A549 (cell line): ENCODE data around the gene SLC18A3. TPM values are rescaled to one million over a fixed set of nuclear protein-coding genes. Genes with fewer than 3 reads are reported as not detected.

Source experiments
- ATAC-seq, 2 experiments: fragments of 200-7000 bp in 1 of 2; fragments of >200 bp in 1 of 2; cut with Nextera tagmentation in 1 of 2; cut with Tn5 transposase in 1 of 2; 3 replicates each; pipeline versions ENCODE4 v1.8.0 to v1.9.1; 2018 to 2020; ENCODE audit warnings: mild to moderate bottlenecking in 1 of 2, moderate library complexity in 1 of 2
- CTCF ChIA-PET: fragments of 300-600 bp; sonication (Branson Sonifier 250); formaldehyde crosslinking; extraction: SDS; loops from one replicate; lab custom pipeline; 2021; ENCODE audit warnings: antibody characterized with exemption, inconsistent platforms; lab: Yijun Ruan, JAX
- POLR2A ChIA-PET: fragments of 350-600 bp; formaldehyde crosslinking; extraction: SDS; loops from one replicate; lab custom pipeline; 2021; ENCODE audit warnings: antibody characterized with exemption, inconsistent platforms; lab: Yijun Ruan, JAX
- DNase-seq, 2 experiments: peaks; one replicate each; pipeline versions ENCODE4 v3.0.0 to v3.0.0-alpha.2; 2011 to 2016; ENCODE audit warnings: low read depth in 1 of 2, low spot score in 1 of 2
- FAIRE-seq: peaks from 2 replicates; lab custom pipeline; 2011; peaks lifted over from hg19 to GRCh38; lab: Jason Lieb, UNC
- H3K27ac ChIP-seq, 2 experiments: fragments of >200 bp; sonication (Bioruptor Twin); formaldehyde crosslinking; 3 replicates each; pipeline ENCODE4 v1.5.1; 2016 to 2017
- H3K4me1 ChIP-seq: fragments of >200 bp; sonication (Bioruptor Twin); formaldehyde crosslinking; 3 replicates; pipeline ENCODE4 v1.6.1; 2016
- H3K4me2 ChIP-seq: fragments of >200 bp; sonication (Bioruptor Twin); formaldehyde crosslinking; 3 replicates; pipeline ENCODE4 v1.6.1; 2016
- H3K4me3 ChIP-seq: fragments of >200 bp; sonication (Bioruptor Twin); formaldehyde crosslinking; 3 replicates; pipeline ENCODE4 v1.5.1; 2016
- H3K9me3 ChIP-seq: fragments of >200 bp; sonication (Bioruptor Twin); formaldehyde crosslinking; 3 replicates; pipeline ENCODE4 v1.6.1; 2016
- ATOH8 ChIP-seq: fragments of 250-450 bp; sonication (Bioruptor Pico); IDR thresholded peaks from 2 replicates; pipeline ENCODE4 v1.5.0; 2020; ENCODE audit warnings: low read depth, mild to moderate bottlenecking, moderate library complexity
- CBX2 ChIP-seq: fragments of 200-600 bp; sonication (generic); IDR thresholded peaks from 2 replicates; pipeline ENCODE4 v1.6.1; 2016; ENCODE audit warnings: low read depth, mild to moderate bottlenecking, borderline replicate concordance
- CEBPB ChIP-seq, 2 experiments: fragments of >200 bp in 1 of 2; sonication (Bioruptor Twin) in 1 of 2; formaldehyde crosslinking in 1 of 2; IDR thresholded peaks; 2 replicates each; pipeline ENCODE4 v1.6.1; 2012 to 2016
- CHD2 ChIP-seq: fragments of 150-350 bp; IDR thresholded peaks from 2 replicates; pipeline ENCODE4 v1.6.1; 2014; ENCODE audit warnings: low read length; ENCODE audit not compliant: partially characterized antibody
- EHF ChIP-seq: fragments of 250-450 bp; sonication (Bioruptor Pico); IDR thresholded peaks from 2 replicates; pipeline ENCODE4 v1.5.0; 2020; ENCODE audit warnings: mild to moderate bottlenecking
- EHMT2 ChIP-seq: fragments of 200-600 bp; sonication (generic); IDR thresholded peaks from 2 replicates; pipeline ENCODE4 v1.6.1; 2016; ENCODE audit warnings: antibody characterized with exemption, low read depth, mild to moderate bottlenecking, moderate library complexity
- ELK1 ChIP-seq: fragments of 150-350 bp; IDR thresholded peaks from 2 replicates; pipeline ENCODE4 v1.6.1; 2014; ENCODE audit warnings: low read depth, mild to moderate bottlenecking, low read length
- FOSL2 ChIP-seq, 2 experiments: fragments of 450-650 bp in 1 of 2; fragments of >200 bp in 1 of 2; sonication (Bioruptor Twin) in 1 of 2; formaldehyde crosslinking; IDR thresholded peaks; 2 replicates each; pipeline versions ENCODE4 v1.5.0 to v1.6.1; 2016 to 2020; ENCODE audit warnings: mild to moderate bottlenecking in 1 of 2, moderate library complexity in 1 of 2
- GATA3 ChIP-seq: IDR thresholded peaks from 2 replicates; pipeline ENCODE4 v1.6.1; 2012; ENCODE audit warnings: borderline replicate concordance
- HDAC2 ChIP-seq: fragments of 200-600 bp; sonication (generic); IDR thresholded peaks from 2 replicates; pipeline ENCODE4 v1.6.1; 2016
- HMGXB4 ChIP-seq: fragments of 250-450 bp; sonication (Bioruptor Pico); IDR thresholded peaks from 2 replicates; pipeline ENCODE4 v1.5.0; 2021; ENCODE audit warnings: mild to moderate bottlenecking, moderate library complexity, borderline replicate concordance
- JUN ChIP-seq, 2 experiments: fragments of >200 bp; sonication (Bioruptor Twin); formaldehyde crosslinking; IDR thresholded peaks; 2 replicates in 1 of 2; 3 replicates in 1 of 2; pipeline ENCODE4 v1.6.1; 2016 to 2017
- KDM1A ChIP-seq: fragments of 200-600 bp; sonication (generic); IDR thresholded peaks from 2 replicates; pipeline ENCODE4 v1.6.1; 2016; ENCODE audit warnings: low read depth, mild to moderate bottlenecking
- MAFK ChIP-seq: fragments of 450-650 bp; IDR thresholded peaks from 2 replicates; pipeline ENCODE4 v1.6.1; 2014; ENCODE audit not compliant: partially characterized antibody
- MYC ChIP-seq: IDR thresholded peaks from 2 replicates; pipeline ENCODE4 v1.6.1; 2012; ENCODE audit warnings: mild to moderate bottlenecking, inconsistent platforms, low read length, improper control_type of control experiment, borderline replicate concordance
- NFE2L2 ChIP-seq: fragments of 150-350 bp; conservative IDR thresholded peaks from 2 replicates; pipeline ENCODE4 v1.6.1; 2014; ENCODE audit warnings: low read length
- NPAS2 ChIP-seq: fragments of 250-450 bp; sonication (Bioruptor Pico); IDR thresholded peaks from 2 replicates; pipeline ENCODE4 v1.8.0; 2022; ENCODE audit warnings: mild to moderate bottlenecking, moderate library complexity, borderline replicate concordance
- NR3C1 ChIP-seq: fragments of >200 bp; sonication (Bioruptor Twin); formaldehyde crosslinking; IDR thresholded peaks from 3 replicates; pipeline ENCODE4 v1.6.1; 2017
- PBX3 ChIP-seq: IDR thresholded peaks from 2 replicates; pipeline ENCODE4 v1.6.1; 2012
- POLR2AphosphoS2 ChIP-seq: conservative IDR thresholded peaks from 2 replicates; pipeline ENCODE4 v1.6.1; 2012; ENCODE audit warnings: low read length, improper control_type of control experiment, inconsistent platforms
- RAD21 ChIP-seq, 2 experiments: fragments of >200 bp in 1 of 2; sonication (Bioruptor Twin) in 1 of 2; formaldehyde crosslinking in 1 of 2; IDR thresholded peaks in 1 of 2; conservative IDR thresholded peaks in 1 of 2; 2 replicates in 1 of 2; 3 replicates in 1 of 2; pipeline ENCODE4 v1.6.1; 2012 to 2018; ENCODE audit warnings: inconsistent platforms in 1 of 2
- RARB ChIP-seq: fragments of 250-450 bp; sonication (Bioruptor Pico); IDR thresholded peaks from 2 replicates; pipeline ENCODE4 v1.8.0; 2021; ENCODE audit warnings: mild to moderate bottlenecking, moderate library complexity
- RNF2 ChIP-seq: fragments of 200-600 bp; sonication (generic); IDR thresholded peaks from 2 replicates; pipeline ENCODE4 v1.6.1; 2016; ENCODE audit warnings: low read depth, mild to moderate bottlenecking, antibody characterized with exemption, moderate library complexity, borderline replicate concordance
- SREBF2 ChIP-seq: fragments of 450-650 bp; IDR thresholded peaks from 2 replicates; pipeline ENCODE4 v1.6.1; 2014; ENCODE audit warnings: mild to moderate bottlenecking, moderate library complexity
- TP53 ChIP-seq: fragments of 250-450 bp; sonication (Bioruptor Pico); IDR thresholded peaks from 2 replicates; pipeline ENCODE4 v1.5.0; 2021; ENCODE audit warnings: mild to moderate bottlenecking, moderate library complexity
- WGBS: methylation state at CpG from one replicate; pipeline ENCODE4 v1.1.6; 2017; ENCODE audit errors: missing lambda C conversion rate; 5-methylcytosine and 5-hydroxymethylcytosine counted together
- polyA plus RNA-seq, 4 experiments: library from polyadenylated mRNA; depleted of rRNA in 3 of 4; stranded (reverse); fragments of >200 nt; fragmentation: RNase III in 1 of 4; extraction: RNeasy Plus Mini Kit Qiagen cat#74134 plus additional on column Dnase treatment in 1 of 4; gene quantifications; 2 replicates in 3 of 4; 3 replicates in 1 of 4; pipeline ENCODE4 v1.2.3, GENCODE V29; 2011 to 2017

Gene SLC18A3
- polyA plus RNA-seq, 2 of the 4 experiments (the other 2 are of a cell fraction), result not detected

- Histone ChIP-seq H3K4me2 (no peak overlapping the region), H3K4me3 (no peak overlapping the region)
- TF ChIP-seq POLR2AphosphoS2, result no peak
- no peak for TF ChIP-seq TP53
- TF ChIP-seq ATOH8 (CRISPR knock-in tag), result no peak
- TF ChIP-seq ELK1, result no peak
- TF ChIP-seq RAD21 (conservative IDR thresholded peaks at IDR 0.05 in 1 of 2, IDR thresholded peaks at IDR 0.05 in 1 of 2), result no peak
- no peak for TF ChIP-seq PBX3
- no peak for TF ChIP-seq JUN (IDR thresholded peaks at IDR 0.05)
- no peak for TF ChIP-seq FOSL2 (IDR thresholded peaks at IDR 0.05)
- TF ChIP-seq FOSL2 (CRISPR knock-in tag; IDR thresholded peaks at IDR 0.05), result no peak
- TF ChIP-seq EHMT2, result no peak
- no peak for TF ChIP-seq SREBF2
- TF ChIP-seq NFE2L2, result no peak
- TF ChIP-seq HMGXB4 (CRISPR knock-in tag), result no peak
- no peak for TF ChIP-seq RARB (CRISPR knock-in tag)
- TF ChIP-seq MYC, result no peak
- TF ChIP-seq NPAS2, result no peak
- no peak for TF ChIP-seq GATA3
- no peak for TF ChIP-seq CBX2
- no peak for TF ChIP-seq KDM1A
- no peak for TF ChIP-seq NR3C1
- TF ChIP-seq, all 56 proteins: peak for 0
- Histone ChIP-seq H3K27ac (no peak overlapping the region), H3K4me1 (no peaks in the 10 kb centered on the region), H3K9me3 (peaks cover 11% of the 10 kb centered on the region; the same call in 1 of the 3 replicates)
- WGBS, result 54% methylated on average over 18 of the region's 18 CpGs
- ATAC-seq (no peak), DNase-seq (no peak), FAIRE-seq (no peak)
- CTCF ChIA-PET, result no interaction called here
- POLR2A ChIA-PET, result no interaction called here
Observed at GRCh38 chr10:49655099-49655498, 45.0 kb downstream of the SLC18A3 start.

GRCh38 chr10:49656845-49657493, 46.9 kb downstream of the SLC18A3 start:
- no peak for FAIRE-seq
- no peak for DNase-seq
- POLR2A ChIA-PET, result no interaction called here
- no peak overlapping the region for H3K27ac ChIP-seq
- no peak overlapping the region for H3K4me2 ChIP-seq
- H3K9me3 ChIP-seq, result peaks cover 11% of the 10 kb centered on the region; the same call in 1 of the 3 replicates
- H3K4me1 ChIP-seq, result no peaks in the 10 kb centered on the region
- no peak overlapping the region for H3K4me3 ChIP-seq
- no peak for ATAC-seq
- CTCF ChIA-PET, result interaction anchor here (0.7 kb wide), 1 partner anchor 178 kb away, joined by 4 read pairs; no protein-coding TSS in a partner anchor
- WGBS, result 26% methylated on average over 9 of the region's 9 CpGs
- TF ChIP-seq POLR2AphosphoS2, result no peak
- no peak for TF ChIP-seq EHF (CRISPR knock-in tag)
- no peak for TF ChIP-seq RNF2
- TF ChIP-seq HDAC2, result no peak
- no peak for TF ChIP-seq JUN (IDR thresholded peaks at IDR 0.05)
- TF ChIP-seq MAFK, result no peak
- no peak for TF ChIP-seq CEBPB (IDR thresholded peaks at IDR 0.05)
- TF ChIP-seq CHD2, result no peak
